Posterior vena cava (tissue), 2 donors: Measurements from ENCODE around the gene MTRR. TPM values are rescaled to one million over a fixed set of nuclear protein-coding genes. Genes with fewer than 3 reads are reported as not detected.

ENCODE experiments used
- DNase-seq: peaks from one replicate; pipeline ENCODE4 v3.0.0-alpha.2; 2020; ENCODE audit warnings: low spot score
- intact Hi-C, 2 donors: fragments of 100-400 bp; cut with DNase I; formaldehyde crosslinking; loops; one replicate each; pipeline versions ENCODE4 v1.14.1 to v1.14.2; 2022 to 2023
- total RNA-seq, 2 donors: library from RNA; stranded (reverse); fragmentation: NEBNext Ultra II Directional; extraction: Animal tissue kit (Norgen Biotek cat#: 25700); gene quantifications; one replicate each; pipeline ENCODE4 v1.2.1, GENCODE V29; 2021
- donor health status: DM: yes; HTN: yes; CAD: no.
- donor health status: DM: yes; HTN: yes; CAD: no.

The MTRR gene
- total RNA-seq, 2 donors from 2014 or later, result 41.2 to 43.0 TPM

DNA sequence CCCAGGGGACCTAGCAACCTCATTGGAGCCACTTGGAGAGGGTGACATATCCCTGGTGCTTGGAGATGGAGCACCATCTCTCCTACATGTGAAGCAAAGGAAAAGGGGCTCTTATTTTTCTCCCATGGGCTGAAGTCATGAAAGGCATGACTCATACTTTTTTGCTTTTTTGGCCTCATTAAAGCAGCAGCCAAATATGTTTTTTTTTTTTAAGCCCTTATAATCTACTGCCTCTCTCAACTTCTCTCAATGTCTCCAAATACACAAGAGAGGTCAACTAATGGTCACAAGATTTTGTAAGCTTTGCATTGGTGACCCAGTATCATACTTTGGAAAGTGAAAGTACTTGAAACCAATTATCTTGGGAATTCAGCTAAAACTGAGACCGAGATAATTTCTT lies 16.4 kb upstream of the MTRR start:
- intact Hi-C loops, result no loop called here
- DNase-seq, result no peak

DNA sequence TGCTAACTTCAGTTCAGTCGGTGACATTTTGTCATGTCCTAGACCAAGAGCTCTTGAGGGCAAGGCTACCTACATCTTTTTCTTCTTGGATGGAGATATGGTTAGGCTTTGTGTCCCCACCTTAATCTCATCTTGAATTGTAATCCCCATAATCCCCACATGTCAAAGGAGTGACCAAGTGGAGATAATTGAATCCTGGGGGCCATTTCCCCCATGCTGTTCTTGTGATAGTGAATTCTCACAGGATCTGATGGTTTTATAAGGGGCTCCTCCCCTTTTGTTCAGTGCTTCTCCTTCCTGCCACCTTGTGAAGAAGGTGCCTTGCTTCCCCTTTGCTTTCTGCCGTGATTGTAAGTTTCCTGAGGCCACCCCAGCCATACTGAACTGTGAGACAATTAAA lies 16.0 kb upstream of the MTRR start:
- no peak for DNase-seq
- intact Hi-C loops, result no loop called here

DNA sequence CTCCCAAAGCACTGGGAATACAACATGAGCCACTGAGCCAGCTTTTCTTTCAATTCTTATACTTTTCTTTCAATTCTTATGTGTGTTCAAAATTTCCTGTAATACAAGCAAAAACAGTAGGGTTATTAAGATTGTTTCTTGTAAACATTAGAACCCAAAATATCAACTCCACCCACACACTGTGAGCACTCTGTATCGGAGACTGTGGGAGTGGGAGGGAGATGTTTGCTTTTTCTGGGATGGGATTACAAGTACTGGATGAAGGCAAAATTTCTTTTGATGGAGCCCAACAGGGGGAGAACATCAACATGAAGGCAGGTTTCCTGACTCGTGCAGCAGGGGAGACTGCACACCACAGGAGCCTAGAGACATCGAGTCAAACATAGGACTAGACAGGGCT lies 13.3 kb upstream of the MTRR start:
- DNase-seq, result no peak
- intact Hi-C loops, result no loop called here

- no peak for DNase-seq
- intact Hi-C loops, result no loop called here
Measured at GRCh38 chr5:7856855-7857254, 12.1 kb upstream of the MTRR start.

DNA sequence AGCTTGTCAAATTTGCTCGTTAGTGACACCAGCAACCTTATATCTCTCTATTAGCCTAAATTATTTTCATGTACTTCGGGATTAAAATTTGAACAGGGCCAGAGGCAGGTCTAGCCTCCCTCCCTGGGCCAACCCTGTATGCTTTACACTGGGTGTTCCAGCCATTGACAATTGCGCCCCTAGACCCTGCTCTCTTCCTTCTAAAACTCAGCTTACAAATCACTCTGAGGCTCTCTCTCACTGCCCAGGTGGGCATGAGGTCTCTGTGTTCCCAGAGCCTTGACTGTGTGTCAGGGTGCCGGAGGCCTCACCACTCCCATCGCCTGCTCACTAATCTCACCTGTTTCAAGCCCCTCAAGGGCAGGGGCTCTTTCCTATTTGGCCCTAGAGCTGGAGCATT lies 11.6 kb upstream of the MTRR start:
- intact Hi-C loops, result no loop called here
- no peak for DNase-seq

DNA sequence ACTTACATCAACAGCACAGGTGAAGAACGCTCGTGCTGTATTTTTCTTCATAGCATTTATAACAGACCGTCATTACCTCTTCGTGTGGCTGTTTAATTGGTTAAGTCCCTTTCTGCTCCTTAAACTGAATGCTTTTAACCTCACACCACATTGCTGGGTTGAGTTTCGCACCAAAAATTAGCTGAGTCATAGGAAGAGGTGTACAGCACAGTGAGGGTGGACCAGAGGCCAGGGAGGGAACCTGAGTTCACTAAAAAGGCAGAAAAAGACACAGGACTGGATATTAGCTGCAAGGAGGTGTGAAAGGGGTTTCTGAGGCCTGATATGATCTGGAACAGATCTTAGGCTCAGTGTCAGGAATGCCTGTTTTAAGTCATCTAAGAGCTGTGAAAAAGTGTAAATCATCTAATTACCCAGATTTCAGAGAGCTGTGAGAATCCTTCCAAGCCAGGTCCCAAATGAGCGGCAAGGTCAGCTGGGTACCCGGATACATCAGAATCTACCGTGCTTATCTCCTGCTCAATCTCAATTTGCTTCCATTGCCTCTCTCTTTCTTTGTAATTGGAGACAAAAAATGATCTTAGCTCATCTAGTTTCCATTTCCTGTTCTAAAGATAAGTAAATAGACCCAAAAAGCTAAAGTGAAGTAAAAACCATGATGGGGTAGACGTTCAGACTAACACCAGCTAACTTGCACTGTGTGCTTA lies 10.9 kb upstream of the MTRR start:
- intact Hi-C loops, result no loop called here
- no peak for DNase-seq

DNA sequence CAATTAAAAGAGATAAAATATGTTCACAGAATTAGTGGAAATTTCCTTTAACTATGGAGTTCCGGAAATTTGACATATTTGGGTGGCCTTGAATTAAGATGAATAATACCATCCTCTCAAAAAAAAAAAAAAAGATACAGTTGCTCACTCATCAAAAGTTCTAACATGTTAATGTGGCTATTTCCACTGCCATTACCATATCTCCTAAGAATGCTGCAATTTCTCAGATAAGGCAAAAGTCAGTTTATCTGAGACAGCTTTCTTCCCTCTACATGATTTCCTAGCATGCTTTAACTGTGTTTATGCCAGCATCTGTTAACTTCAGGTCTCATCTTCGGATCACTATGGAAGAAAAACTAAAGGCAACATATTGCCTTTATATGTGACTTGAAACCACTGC lies 2.8 kb upstream of the MTRR start:
- intact Hi-C loops, result no loop called here
- DNase-seq, result no peak

GRCh38 chr5:7867260-7867659 lies 1.7 kb upstream of the MTRR start:
- intact Hi-C loops, result no loop called here
- DNase-seq, result no peak

DNA sequence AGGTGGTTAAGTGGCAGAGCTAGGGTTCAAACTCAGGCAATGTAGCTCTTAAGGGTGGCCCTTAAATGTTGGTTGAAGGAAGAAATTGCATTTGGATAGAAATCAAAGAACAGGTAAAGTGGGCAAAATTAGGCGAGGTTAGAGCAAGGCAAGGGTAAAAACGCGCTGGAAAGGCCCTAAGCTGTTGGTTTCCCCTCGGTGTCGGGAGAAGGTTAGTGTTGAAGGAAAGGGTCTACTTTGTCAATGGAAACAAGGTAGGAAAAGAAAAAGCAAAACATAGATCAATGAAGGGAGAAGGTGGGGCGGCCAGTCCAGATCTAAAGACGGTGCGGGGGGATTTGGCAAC lies 548 bp upstream of the MTRR start:
- intact Hi-C loops, result no loop called here
- no peak for DNase-seq

- intact Hi-C loops, result no loop called here
- peak; percentile 82 for DNase-seq
Measured at GRCh38 chr5:7869474-7870136, 657 bp downstream of the MTRR start.

DNA sequence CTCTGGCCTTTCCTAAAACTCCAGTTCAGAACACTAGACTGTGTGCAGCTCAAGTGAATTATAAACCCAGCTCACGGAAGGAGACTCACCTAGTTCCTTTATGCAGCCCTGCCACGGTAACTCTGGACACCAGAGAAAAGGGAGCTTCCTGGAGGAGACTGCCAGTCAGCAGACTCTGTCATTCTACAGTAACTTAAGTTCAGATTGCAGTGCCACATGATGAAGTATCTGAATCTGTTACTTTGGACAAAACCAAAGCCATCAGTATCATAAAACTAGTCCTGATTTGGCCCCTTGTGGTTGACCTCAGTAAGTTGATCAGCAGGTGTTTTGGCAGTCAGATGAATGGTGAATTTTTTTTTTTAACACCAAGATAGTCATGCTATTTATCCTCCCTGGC lies 2.7 kb downstream of the MTRR start:
- intact Hi-C loops, result no loop called here
- no peak for DNase-seq

GRCh38 chr5:7872517-7873130 lies 3.7 kb downstream of the MTRR start:
- intact Hi-C loops, result no loop called here
- no peak for DNase-seq

DNA sequence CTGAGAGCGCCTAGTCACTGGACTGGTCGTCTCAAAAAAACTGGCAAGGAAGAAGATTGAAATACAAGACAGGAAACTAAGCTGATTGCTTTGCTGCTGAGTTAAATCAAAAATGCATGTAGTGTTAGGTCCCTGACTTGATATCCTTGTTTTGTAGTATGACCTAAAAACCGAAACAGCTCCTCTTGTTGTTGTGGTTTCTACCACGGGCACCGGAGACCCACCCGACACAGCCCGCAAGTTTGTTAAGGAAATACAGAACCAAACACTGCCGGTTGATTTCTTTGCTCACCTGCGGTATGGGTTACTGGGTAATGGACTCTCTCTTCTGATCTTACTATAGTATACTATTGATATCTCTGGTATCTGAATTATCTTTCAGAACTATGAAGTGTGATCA lies 4.3 kb downstream of the MTRR start:
- DNase-seq, result no peak
- intact Hi-C loops, result no loop called here

GRCh38 chr5:7874639-7875038 lies 5.7 kb downstream of the MTRR start:
- DNase-seq, result no peak
- intact Hi-C loops, result no loop called here

- intact Hi-C loops, result no loop called here
- no peak for DNase-seq
Measured at GRCh38 chr5:7875151-7875550, 6.2 kb downstream of the MTRR start.

DNA sequence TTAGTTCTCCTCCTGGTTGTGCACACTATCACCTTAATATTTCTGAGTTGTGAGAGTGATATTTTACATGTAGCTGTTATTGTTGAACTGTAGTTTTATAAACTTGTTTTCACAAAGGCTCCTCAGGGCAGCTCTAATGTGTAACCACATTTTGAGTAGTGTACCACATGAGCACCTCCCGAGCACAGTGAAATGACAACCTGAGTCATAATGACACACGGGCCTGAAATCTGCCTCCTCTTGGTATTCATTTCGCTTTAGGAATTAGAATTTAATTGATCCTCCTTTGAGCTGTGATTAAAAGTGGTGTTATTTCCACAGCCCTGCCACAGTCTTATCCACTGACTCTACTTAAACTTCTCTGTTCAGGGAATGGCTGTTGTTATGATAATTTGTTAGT lies 7.9 kb downstream of the MTRR start:
- intact Hi-C loops, result no loop called here
- no peak for DNase-seq

GRCh38 chr5:7877851-7878250 lies 8.9 kb downstream of the MTRR start:
- DNase-seq, result no peak
- intact Hi-C loops, result no loop called here

DNA sequence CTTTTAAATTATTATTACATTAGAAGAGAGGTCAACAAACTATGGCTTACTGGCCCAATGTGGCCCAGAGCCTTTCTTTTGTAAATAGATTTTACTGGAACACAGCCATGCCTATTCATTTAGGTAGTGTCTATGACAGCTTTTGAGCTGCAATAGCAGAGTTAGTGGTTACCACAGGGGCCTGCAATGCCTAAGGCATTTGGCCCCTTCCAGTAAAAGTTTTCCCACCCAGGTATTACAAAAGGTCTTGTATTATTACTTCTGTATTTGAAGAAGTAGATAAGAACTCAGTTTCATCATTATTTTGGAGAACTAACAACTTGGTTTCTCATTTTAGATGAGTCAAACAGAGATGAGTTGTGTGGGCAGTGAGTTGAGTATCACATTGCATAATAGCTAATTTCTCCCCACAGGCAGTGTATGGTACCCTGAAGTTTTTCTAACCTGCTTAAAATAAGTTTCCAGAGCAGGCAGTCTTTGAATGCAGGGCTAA lies 9.5 kb downstream of the MTRR start:
- DNase-seq, result no peak
- intact Hi-C loops, result no loop called here

DNA sequence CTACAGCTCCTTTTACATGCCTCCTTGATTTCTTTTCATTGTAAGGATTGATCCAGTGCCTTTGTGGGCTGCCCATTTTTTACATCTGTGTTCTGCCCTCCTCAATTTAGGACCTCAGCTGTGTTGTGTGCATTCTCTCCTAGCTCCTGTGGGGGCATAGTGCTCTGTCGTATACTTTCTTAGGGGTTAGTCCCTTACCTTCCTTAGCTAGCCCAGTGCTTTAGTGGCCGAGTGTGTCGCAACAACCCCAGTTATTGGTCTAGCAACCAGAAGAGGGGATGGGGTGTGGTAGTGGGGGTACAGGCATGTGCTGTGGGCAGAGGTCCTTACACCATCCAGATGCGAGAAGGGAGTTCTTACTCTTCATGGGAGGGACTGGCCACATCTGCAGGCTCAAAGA lies 12.1 kb downstream of the MTRR start:
- intact Hi-C loops, result no loop called here
- no peak for DNase-seq

DNA sequence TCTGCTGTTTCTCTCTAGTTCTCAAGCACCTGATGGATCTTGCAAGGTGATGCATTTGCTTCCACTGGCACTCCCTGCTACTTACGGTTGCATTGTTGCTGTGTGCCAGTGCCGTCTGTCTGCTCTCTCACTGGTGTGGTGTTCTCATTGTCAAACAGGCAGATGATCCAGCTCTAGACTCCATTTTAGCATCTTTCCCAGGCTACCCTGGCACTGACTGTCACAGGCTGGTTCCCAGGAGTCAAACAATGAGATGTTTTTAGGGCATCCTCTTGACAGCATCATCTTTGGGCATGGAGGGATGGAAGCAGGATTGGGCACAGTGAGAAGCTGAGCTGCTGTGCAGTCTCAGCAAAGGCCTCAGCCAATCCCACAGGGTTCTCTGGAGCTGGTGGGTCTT lies 12.9 kb downstream of the MTRR start:
- no peak for DNase-seq
- intact Hi-C loops, result no loop called here

- no peak for DNase-seq
- intact Hi-C loops, result no loop called here
Measured at GRCh38 chr5:7882926-7883325, 14.0 kb downstream of the MTRR start.
